ENCODE measurements around the gene LRP1B.

DNA sequence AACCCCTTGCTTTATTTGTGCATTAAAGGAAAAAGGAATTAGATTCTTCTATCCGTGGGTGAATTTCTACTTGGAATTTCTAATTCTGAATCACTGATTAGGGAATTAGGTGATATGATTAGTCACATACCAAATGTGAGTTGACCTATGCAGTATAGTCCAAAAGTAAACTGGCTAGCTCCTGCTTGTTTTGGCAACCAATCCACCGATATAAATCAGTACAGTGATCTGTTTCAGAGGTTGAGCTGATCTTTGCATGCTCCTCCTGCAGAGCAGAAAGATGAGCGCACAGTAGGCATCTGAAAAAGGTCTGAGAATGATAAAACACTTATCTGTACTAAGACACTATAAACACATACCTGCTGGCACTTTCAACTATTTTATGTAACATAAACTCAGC is 86.6 kb downstream of the LRP1B start:
- TF ChIP-seq RARB (CRISPR knock-in tag; IDR thresholded peaks at IDR 0.05), result no peak
- TF ChIP-seq, protein P1, sequence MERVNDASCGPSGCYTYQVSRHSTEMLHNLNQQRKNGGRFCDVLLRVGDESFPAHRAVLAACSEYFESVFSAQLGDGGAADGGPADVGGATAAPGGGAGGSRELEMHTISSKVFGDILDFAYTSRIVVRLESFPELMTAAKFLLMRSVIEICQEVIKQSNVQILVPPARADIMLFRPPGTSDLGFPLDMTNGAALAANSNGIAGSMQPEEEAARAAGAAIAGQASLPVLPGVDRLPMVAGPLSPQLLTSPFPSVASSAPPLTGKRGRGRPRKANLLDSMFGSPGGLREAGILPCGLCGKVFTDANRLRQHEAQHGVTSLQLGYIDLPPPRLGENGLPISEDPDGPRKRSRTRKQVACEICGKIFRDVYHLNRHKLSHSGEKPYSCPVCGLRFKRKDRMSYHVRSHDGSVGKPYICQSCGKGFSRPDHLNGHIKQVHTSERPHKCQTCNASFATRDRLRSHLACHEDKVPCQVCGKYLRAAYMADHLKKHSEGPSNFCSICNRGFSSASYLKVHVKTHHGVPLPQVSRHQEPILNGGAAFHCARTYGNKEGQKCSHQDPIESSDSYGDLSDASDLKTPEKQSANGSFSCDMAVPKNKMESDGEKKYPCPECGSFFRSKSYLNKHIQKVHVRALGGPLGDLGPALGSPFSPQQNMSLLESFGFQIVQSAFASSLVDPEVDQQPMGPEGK (CRISPR knock-in tag; IDR thresholded peaks at IDR 0.05; ENCODE audit: borderline replicate concordance), result no peak
- TF ChIP-seq, protein P2, sequence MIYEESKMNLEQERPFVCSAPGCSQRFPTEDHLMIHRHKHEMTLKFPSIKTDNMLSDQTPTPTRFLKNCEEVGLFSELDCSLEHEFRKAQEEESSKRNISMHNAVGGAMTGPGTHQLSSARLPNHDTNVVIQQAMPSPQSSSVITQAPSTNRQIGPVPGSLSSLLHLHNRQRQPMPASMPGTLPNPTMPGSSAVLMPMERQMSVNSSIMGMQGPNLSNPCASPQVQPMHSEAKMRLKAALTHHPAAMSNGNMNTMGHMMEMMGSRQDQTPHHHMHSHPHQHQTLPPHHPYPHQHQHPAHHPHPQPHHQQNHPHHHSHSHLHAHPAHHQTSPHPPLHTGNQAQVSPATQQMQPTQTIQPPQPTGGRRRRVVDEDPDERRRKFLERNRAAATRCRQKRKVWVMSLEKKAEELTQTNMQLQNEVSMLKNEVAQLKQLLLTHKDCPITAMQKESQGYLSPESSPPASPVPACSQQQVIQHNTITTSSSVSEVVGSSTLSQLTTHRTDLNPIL (CRISPR knock-in tag; IDR thresholded peaks at IDR 0.05; ENCODE audit: low read depth), result no peak
- TF ChIP-seq PPARA (CRISPR knock-in tag; IDR thresholded peaks at IDR 0.05; ENCODE audit: borderline replicate concordance), result no peak
- no peak for TF ChIP-seq ZFP30 (CRISPR knock-in tag; IDR thresholded peaks at IDR 0.05)
- no peak for TF ChIP-seq ZNF70 (CRISPR knock-in tag; IDR thresholded peaks at IDR 0.05)
- TF ChIP-seq TSHZ2 (CRISPR knock-in tag; IDR thresholded peaks at IDR 0.05), result no peak
- TF ChIP-seq, protein P3, sequence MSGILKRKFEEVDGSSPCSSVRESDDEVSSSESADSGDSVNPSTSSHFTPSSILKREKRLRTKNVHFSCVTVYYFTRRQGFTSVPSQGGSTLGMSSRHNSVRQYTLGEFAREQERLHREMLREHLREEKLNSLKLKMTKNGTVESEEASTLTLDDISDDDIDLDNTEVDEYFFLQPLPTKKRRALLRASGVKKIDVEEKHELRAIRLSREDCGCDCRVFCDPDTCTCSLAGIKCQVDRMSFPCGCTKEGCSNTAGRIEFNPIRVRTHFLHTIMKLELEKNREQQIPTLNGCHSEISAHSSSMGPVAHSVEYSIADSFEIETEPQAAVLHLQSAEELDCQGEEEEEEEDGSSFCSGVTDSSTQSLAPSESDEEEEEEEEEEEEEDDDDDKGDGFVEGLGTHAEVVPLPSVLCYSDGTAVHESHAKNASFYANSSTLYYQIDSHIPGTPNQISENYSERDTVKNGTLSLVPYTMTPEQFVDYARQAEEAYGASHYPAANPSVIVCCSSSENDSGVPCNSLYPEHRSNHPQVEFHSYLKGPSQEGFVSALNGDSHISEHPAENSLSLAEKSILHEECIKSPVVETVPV (CRISPR knock-in tag; IDR thresholded peaks at IDR 0.05), result no peak
- TF ChIP-seq ZC3H10 (CRISPR knock-in tag; IDR thresholded peaks at IDR 0.05), result no peak
- no peak for TF ChIP-seq ZNF565 (CRISPR knock-in tag; conservative IDR thresholded peaks at IDR 0.05; ENCODE audit: low read depth)
- no peak for TF ChIP-seq OSR1 (CRISPR knock-in tag; IDR thresholded peaks at IDR 0.05)
- peak; percentile 76 for TF ChIP-seq ISL1 (CRISPR knock-in tag; IDR thresholded peaks at IDR 0.05)
- no peak for TF ChIP-seq ZNF8 (CRISPR knock-in tag; IDR thresholded peaks at IDR 0.05)

All from SK-N-SH treated with all-trans-retinoic acid at 6 μM for 48 hours (cell line).